HG03135 (cell line): ENCODE results near the gene CT83.

Experiments used
- ATAC-seq: cut with Tn5 transposase; IDR thresholded peaks from one replicate; pipeline ENCODE4 v1.9.1; 2021; ENCODE audit warnings: mild to moderate bottlenecking, moderate library complexity; ENCODE audit not compliant: unreplicated experiment

CT83 gene

GRCh38 chrX:116462822-116463221 is at the start of gene CT83:
Gene CT83 (minus strand): TSS chrX:116462976. CDS start chrX:116462856, 120 bp downstream.
- ATAC-seq = no peak

- no peak for ATAC-seq
Observed at GRCh38 chrX:116499780-116500179, 37.0 kb upstream of the CT83 start.

GRCh38 chrX:116493271-116493670 is 30.5 kb upstream of the CT83 start:
- ATAC-seq = no peak

- no peak for ATAC-seq
Observed at GRCh38 chrX:116490104-116490503, 27.3 kb upstream of the CT83 start.

- ATAC-seq = no peak
Observed at GRCh38 chrX:116480059-116480458, 17.3 kb upstream of the CT83 start.

GRCh38 chrX:116449156-116449555 is 13.6 kb downstream of the CT83 start:
- no peak for ATAC-seq

- ATAC-seq = no peak
Observed at GRCh38 chrX:116436358-116436816, 26.4 kb downstream of the CT83 start, which contains the start of gene SLC6A14. Gene SLC6A14 (plus strand): TSS chrX:116436606. CDS start chrX:116436710, 104 bp downstream.

- ATAC-seq = no peak
Observed at GRCh38 chrX:116435597-116435996, 27.2 kb downstream of the CT83 start.

GRCh38 chrX:116427978-116428377 is 34.8 kb downstream of the CT83 start:
- ATAC-seq = no peak

GRCh38 chrX:116417968-116418367 is 44.8 kb downstream of the CT83 start:
- ATAC-seq = no peak

- ATAC-seq = no peak
Observed at GRCh38 chrX:116417214-116417613, 45.6 kb downstream of the CT83 start.

GRCh38 chrX:116413273-116413672 is 49.5 kb downstream of the CT83 start:
- ATAC-seq = no peak
